ENCODE measurements around the gene STRN3.

DNA sequence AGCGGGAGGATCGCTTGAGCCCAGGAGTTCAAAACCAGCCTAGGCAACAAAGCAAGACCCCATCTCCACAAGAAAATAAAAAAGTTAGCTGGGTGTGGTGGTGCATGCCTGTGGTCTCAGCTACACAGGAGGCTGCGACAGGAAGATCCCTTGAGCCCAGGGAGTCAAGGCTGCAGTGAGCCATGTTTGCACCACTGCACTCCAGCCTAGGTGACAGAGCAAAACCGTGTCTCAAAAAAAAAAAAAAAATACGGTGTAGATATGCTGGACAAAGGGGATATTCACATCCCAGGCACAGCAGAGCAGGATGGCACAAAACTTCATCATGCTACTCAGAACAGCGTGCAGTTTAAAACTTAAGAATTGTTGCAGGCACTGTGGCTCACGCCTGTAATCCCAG, 24.8 kb upstream of the STRN3 start:
- TF ChIP-seq EZH2 (IDR thresholded peaks at IDR 0.05) (no peak), POLR2AphosphoS5 (IDR thresholded peaks at IDR 0.05; ENCODE audit: borderline replicate concordance, low read depth, low read length) (no peak)
